Hematopoietic multipotent progenitor cell treated with erythropoietin and hydrocortisone succinate and interleukin-3 and kit ligand, for 6 days (in vitro differentiated cells): ENCODE results near the gene HSD3B1.
"Not testable (repeated sequence)": the region's sequence is repeated elsewhere in the genome, so short reads cannot be mapped to it uniquely, and the experiment has no call there.

Source experiments
- DNase-seq: peaks from one replicate; pipeline ENCODE4 v3.0.0-alpha.2; 2015

HSD3B1 gene

GRCh38 chr1:119556423-119556822 is 49.4 kb downstream of the HSD3B1 start:
- DNase-seq, result no peak

DNA sequence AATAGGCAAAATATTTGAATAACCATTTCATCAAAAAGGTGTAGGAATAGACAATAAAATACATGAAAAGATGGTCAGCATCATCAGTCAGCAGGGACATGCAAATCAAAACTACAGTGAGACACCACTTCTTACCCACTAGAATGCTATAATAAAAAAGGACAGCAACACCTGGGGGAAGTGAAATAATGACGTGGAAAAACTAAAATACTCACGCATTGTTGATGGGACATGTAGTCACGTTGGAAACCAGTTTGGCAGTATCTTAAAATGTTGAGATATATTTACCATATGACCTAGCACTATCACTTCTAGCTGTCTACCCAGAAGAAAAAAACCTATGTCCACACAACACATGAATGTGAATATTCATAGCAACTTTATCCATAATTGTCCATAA is 53.4 kb downstream of the HSD3B1 start:
- DNase-seq, result not testable (repeated sequence)

DNA sequence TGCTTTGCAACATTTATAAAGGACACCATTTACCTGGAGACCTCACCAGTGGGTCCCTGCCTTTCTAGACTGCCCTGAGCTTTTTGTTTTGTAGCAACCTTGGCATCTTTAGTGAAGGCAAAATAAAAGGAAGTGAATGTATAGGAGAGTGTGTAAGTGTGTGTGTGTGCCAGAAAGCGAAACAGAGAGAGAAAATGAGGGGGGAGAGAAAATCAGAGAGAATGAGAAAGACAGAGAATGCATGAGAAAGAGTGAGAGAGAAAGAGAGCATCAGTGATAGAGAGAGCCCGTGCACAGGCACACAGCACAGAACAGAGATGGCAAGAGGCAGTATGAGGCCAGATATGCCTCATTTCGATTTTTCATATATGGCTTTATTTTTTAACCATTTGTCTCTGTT is 57.5 kb downstream of the HSD3B1 start:
- DNase-seq, result no peak
